OCI-LY7 (cell line): ENCODE results near the gene CCDC51.

Experiments used
- CTCF ChIP-seq: fragments of 200-600 bp; sonication (generic); conservative IDR thresholded peaks from 2 replicates; pipeline ENCODE4 v1.5.1; 2014; ENCODE audit warnings: mild to moderate bottlenecking, antibody characterized with exemption, low read length, moderate library complexity, mixed read lengths
- EZH2phosphoT487 ChIP-seq: fragments of 200-600 bp; sonication (generic); IDR thresholded peaks from 2 replicates; pipeline ENCODE4 v1.6.1; 2018; ENCODE audit warnings: low read depth, borderline replicate concordance, mild to moderate bottlenecking, mixed run types, antibody characterized with exemption, low read length, moderate library complexity, mixed read lengths

- TF ChIP-seq CTCF (no peak), EZH2phosphoT487 (no peak)
Observed at GRCh38 chr3:48436855-48437254, 3.1 kb downstream of the CCDC51 start.
